ENCODE measurements around the gene MARK2.

The MARK2 gene

GRCh38 chr11:63915961-63916836, 77.3 kb downstream of the MARK2 start:
- Histone ChIP-seq H3K4me3 (ENCODE audit: low read length) (peak overlapping the region; percentile 65), H3K27me3 (ENCODE audit: control insufficient read depth, insufficient read depth, low read length) (no peaks in the 10 kb centered on the region), H3K27ac (ENCODE audit: low read length) (no peak overlapping the region), H3K36me3 (ENCODE audit: control insufficient read depth, insufficient read depth, low read length) (peaks cover 8% of the 10 kb centered on the region), H3K9me3 (ENCODE audit: control insufficient read depth, insufficient read depth, low read length) (no peaks in the 10 kb centered on the region), H3K4me1 (ENCODE audit: control insufficient read depth, insufficient read depth, low read length) (peaks cover 13% of the 10 kb centered on the region)
- no CpG with 5 or more reads among the region's 56 CpGs for WGBS (ENCODE audit: insufficient coverage, insufficient read length)
- no peak for DNase-seq (ENCODE audit: low read depth, low spot score)

DNA sequence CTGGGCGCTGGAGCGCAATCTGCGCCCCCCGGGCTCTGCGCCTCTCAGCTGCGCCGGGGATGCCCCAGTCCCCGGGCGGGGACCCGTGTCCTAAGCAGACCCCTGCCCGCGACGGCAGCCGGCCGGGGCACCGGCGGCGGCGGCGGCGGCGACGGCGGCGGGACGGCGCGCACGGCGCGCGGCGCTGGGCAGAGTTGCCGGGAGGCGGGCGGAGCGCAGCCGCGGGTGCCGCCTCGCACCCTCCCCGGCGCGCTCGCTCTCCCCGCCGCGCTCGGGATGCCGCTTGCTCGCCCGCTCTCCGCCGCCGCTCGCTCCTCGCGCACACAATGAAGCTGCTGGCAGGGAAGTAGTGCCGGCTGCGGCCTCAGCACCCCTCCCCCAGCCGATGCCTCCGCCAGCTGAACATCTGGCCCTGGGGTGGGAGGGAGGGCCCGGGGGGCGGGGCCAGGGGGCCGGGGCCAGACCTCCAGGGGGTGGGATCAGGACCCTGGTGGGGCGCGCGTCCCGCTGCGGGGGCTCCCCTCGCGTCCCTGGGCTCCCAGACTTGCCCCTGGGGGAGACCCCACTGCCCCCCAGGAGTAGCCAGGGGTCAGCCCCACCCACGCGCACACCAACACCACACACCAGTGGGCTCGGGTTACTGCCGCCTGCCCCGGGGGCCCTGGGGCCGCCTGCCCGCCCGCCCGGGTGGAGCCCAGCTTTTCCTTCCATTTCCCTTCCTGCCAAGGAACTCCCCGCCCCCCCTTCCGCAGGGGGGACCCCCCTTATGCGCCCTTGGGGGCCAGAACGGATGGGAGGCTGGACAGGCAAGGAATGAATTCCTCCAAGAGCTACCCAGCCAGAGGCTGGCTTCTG, 78.2 kb downstream of the MARK2 start, which contains the start of gene RCOR2:
RCOR2 (minus strand) TSS at position 328 of the 855 bp plus-strand sequence. CDS start 708 bp downstream, outside the sequence.
- no peaks in the 10 kb centered on the region for H3K9me3 ChIP-seq (ENCODE audit: control insufficient read depth, insufficient read depth, low read length)
- peak within 1 kb of the TSS; percentile 65 for H3K4me3 ChIP-seq (ENCODE audit: low read length)
- peak within 1 kb of the TSS; percentile 2 for H3K27ac ChIP-seq (ENCODE audit: low read length)
- peaks cover 8% of the 10 kb centered on the region for H3K36me3 ChIP-seq (ENCODE audit: control insufficient read depth, insufficient read depth, low read length)
- no peaks in the 10 kb centered on the region for H3K27me3 ChIP-seq (ENCODE audit: control insufficient read depth, insufficient read depth, low read length)
- WGBS (ENCODE audit: insufficient coverage, insufficient read length): no CpG with 5 or more reads among the region's 85 CpGs
- DNase-seq (ENCODE audit: low read depth, low spot score): no peak
- H3K4me1 ChIP-seq (ENCODE audit: control insufficient read depth, insufficient read depth, low read length): peaks cover 11% of the 10 kb centered on the region

DNA sequence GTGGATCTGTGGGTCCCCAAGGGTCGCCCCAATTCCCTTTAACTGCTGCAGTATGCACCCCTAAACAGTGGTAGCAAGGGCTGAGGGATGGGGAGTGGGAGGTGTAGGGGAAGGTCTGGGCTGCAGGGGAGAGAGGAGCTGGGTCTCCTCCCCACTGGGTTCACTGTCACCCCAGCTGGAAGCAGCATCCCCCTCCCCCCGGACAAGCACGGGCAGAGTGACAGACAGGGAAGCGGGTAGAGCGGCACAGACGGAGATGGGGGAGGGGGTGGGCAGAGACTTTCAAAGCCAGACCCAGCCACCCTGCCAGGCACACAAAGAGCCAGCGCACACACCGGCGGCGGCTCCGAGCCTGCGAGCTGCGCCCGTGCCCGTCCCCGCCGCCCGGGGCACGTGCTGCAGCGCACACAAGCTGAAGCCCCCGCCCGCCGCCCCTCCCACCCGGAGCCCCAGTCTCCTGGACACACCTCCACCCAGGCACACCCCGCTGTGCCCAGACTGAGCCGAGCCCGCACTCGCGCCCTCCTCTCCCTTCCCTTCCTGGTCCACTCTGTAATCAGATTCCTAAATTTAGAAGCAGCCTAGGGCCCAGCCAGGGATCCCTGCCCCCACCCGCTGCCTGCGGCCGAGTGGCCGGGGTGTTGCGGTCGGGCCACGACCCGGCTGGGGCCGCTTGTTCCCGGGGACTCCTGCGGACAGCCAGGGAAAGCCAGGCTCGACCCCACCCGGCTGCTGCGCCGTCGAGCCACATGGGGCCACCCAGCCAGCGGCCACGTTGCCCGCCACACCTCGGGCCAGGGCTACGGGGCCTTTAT, 79.0 kb downstream of the MARK2 start:
- Histone ChIP-seq H3K36me3 (ENCODE audit: control insufficient read depth, insufficient read depth, low read length) (peaks cover 8% of the 10 kb centered on the region), H3K4me1 (ENCODE audit: control insufficient read depth, insufficient read depth, low read length) (peaks cover 11% of the 10 kb centered on the region), H3K27me3 (ENCODE audit: control insufficient read depth, insufficient read depth, low read length) (no peaks in the 10 kb centered on the region), H3K27ac (ENCODE audit: low read length) (peak overlapping the region; percentile 2), H3K9me3 (ENCODE audit: control insufficient read depth, insufficient read depth, low read length) (no peaks in the 10 kb centered on the region), H3K4me3 (ENCODE audit: low read length) (peak overlapping the region; percentile 28; the same call in 1 of the 2 replicates)
- no peak for DNase-seq (ENCODE audit: low read depth, low spot score)
- no CpG with 5 or more reads among the region's 50 CpGs for WGBS (ENCODE audit: insufficient coverage, insufficient read length)

DNA sequence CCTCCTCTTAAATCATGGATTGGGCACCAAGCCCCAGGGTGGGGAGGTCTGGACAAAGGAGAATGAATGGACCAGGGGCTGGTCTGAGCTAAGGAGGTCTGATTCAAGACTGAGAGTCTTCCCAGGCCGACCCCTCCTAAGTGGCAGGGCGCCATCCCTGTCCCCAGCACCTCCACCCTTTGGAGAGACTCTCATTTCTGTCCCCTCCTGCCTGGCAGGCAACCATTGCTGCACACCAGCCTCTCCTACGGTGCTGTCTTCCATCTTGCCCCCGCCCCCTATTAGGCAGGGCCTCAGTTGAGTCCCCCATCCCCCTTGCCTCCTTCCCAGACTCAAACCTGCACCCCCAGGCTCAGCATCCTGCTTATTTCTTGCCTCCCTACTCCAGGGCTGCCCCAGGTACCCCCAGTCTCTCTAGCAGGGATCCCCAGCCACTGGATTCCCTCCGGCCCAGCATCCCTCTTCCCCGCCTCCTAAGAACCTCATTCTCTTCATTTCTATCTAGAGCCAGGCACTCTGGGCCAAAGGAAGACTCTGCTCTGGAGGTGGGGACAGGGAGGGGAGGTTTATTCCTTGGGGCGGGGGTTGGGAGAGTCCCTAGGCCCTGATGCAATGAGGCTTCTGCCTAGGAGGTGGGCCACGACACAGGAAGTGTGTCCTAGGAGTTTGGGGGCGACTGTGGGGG, 79.7 kb downstream of the MARK2 start:
- Histone ChIP-seq H3K4me3 (ENCODE audit: low read length) (peak overlapping the region; percentile 16; the same call in 1 of the 2 replicates), H3K27me3 (ENCODE audit: control insufficient read depth, insufficient read depth, low read length) (no peaks in the 10 kb centered on the region), H3K9me3 (ENCODE audit: control insufficient read depth, insufficient read depth, low read length) (no peaks in the 10 kb centered on the region), H3K27ac (ENCODE audit: low read length) (peak overlapping the region; percentile 9), H3K36me3 (ENCODE audit: control insufficient read depth, insufficient read depth, low read length) (peaks cover 7% of the 10 kb centered on the region), H3K4me1 (ENCODE audit: control insufficient read depth, insufficient read depth, low read length) (peaks cover 11% of the 10 kb centered on the region)
- DNase-seq (ENCODE audit: low read depth, low spot score): no peak
- no CpG with 5 or more reads among the region's 9 CpGs for WGBS (ENCODE audit: insufficient coverage, insufficient read length)

DNA sequence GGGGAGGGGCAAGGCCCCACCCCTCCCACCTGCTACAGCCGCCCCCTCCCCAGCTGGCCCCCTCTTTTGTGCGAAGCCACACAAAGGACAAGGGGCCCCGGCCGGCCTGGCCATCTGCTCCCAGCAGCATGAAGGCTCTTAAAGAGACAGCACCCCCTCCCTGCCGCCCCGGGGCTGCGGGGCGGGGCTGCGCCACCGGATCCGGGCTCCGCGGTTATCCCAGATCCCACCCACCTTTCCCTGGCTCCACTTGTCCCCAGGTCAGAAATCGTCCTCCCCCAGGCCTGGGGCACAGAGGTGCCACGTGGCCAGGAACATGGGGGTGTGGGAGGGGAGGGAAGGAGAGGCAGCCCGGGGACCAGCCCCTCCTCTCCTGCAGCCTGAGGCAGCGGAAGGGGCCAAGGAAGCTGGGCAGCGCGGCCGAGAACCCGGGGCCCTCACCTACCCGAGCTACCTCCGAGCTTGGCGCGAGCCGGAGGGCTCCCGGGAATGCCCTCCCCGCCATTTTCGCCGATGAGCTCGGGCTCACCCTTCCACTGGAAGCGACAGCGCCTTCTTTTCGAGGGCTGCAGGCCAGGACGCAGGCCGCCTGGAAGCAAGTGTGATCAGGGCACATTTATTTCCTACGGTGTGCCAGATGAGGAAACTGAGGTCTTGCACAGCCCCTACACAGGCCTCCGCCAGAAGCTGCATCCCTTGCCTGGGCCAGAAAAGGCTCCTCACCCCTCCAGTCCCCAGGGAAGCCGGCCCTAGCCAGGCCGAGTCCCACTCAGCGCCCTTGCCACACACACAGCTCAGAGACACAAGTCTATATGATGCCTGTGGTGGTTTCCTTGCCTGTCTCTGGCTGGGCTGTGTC, 80.6 kb downstream of the MARK2 start:
- no peaks in the 10 kb centered on the region for H3K9me3 ChIP-seq (ENCODE audit: control insufficient read depth, insufficient read depth, low read length)
- peak overlapping the region; percentile 27; the same call in 1 of the 2 replicates for H3K4me3 ChIP-seq (ENCODE audit: low read length)
- no peaks in the 10 kb centered on the region for H3K27me3 ChIP-seq (ENCODE audit: control insufficient read depth, insufficient read depth, low read length)
- no peak for DNase-seq (ENCODE audit: low read depth, low spot score)
- H3K4me1 ChIP-seq (ENCODE audit: control insufficient read depth, insufficient read depth, low read length): peaks cover 11% of the 10 kb centered on the region
- no peaks in the 10 kb centered on the region; the same call in 1 of the 2 replicates for H3K36me3 ChIP-seq (ENCODE audit: control insufficient read depth, insufficient read depth, low read length)
- WGBS (ENCODE audit: insufficient coverage, insufficient read length): no CpG with 5 or more reads among the region's 41 CpGs
- peak overlapping the region; percentile 59 for H3K27ac ChIP-seq (ENCODE audit: low read length)

DNA sequence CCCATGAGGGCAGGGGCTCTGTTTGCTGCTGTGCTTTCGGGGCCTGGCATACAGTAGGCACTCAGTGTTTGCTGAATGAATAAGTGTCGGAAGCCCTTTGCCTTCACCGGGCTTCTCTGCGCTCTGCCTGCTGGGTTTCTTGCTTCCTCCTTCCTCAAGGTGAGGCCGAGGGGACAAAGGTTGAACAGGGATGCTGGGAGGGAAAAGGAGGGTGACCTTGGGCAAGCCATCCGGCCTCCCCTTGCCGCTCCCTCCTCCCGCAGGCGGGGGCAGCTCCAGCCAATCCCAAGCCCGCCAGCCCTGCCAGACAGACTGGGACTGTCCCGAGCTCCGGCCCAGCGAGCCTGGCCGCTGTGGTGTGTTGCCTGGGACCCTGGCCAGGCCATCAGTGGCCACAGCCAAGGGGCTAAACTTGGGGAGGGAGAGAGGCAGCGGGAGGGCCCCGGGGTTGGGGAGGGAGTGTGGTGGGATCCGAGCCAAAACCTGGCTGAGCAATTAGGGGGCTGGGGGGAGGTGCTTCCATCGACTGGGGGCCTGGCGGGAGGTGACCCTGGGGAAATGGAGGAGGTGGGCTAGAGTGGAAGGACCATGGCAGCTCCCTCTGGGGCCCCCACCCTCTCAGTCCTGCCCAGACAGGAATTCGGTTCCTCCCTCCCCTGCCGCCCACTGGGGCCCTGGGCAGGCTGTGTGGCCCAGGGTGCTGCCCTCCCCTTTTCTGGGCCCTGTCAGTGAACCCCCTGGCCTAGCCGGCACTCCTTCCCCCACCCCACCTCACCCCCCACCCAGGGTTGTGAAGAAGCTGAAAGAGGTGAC, 81.4 kb downstream of the MARK2 start:
- WGBS (ENCODE audit: insufficient coverage, insufficient read length): no CpG with 5 or more reads among the region's 22 CpGs
- Histone ChIP-seq H3K4me3 (ENCODE audit: low read length) (peak overlapping the region; percentile 27; the same call in 1 of the 2 replicates), H3K36me3 (ENCODE audit: control insufficient read depth, insufficient read depth, low read length) (no peaks in the 10 kb centered on the region), H3K4me1 (ENCODE audit: control insufficient read depth, insufficient read depth, low read length) (peaks cover 7% of the 10 kb centered on the region), H3K27ac (ENCODE audit: low read length) (peak overlapping the region; percentile 59), H3K27me3 (ENCODE audit: control insufficient read depth, insufficient read depth, low read length) (no peaks in the 10 kb centered on the region), H3K9me3 (ENCODE audit: control insufficient read depth, insufficient read depth, low read length) (no peaks in the 10 kb centered on the region)
- DNase-seq (ENCODE audit: low read depth, low spot score): no peak

GRCh38 chr11:63920939-63921417, 82.1 kb downstream of the MARK2 start:
- WGBS (ENCODE audit: insufficient coverage, insufficient read length): no CpG with 5 or more reads among the region's 14 CpGs
- Histone ChIP-seq H3K27me3 (ENCODE audit: control insufficient read depth, insufficient read depth, low read length) (no peaks in the 10 kb centered on the region), H3K9me3 (ENCODE audit: control insufficient read depth, insufficient read depth, low read length) (no peaks in the 10 kb centered on the region), H3K27ac (ENCODE audit: low read length) (no peak overlapping the region), H3K4me3 (ENCODE audit: low read length) (no peak overlapping the region; the same call in 1 of the 2 replicates), H3K4me1 (ENCODE audit: control insufficient read depth, insufficient read depth, low read length) (peaks cover 7% of the 10 kb centered on the region), H3K36me3 (ENCODE audit: control insufficient read depth, insufficient read depth, low read length) (no peaks in the 10 kb centered on the region)
- DNase-seq (ENCODE audit: low read depth, low spot score): no peak

DNA sequence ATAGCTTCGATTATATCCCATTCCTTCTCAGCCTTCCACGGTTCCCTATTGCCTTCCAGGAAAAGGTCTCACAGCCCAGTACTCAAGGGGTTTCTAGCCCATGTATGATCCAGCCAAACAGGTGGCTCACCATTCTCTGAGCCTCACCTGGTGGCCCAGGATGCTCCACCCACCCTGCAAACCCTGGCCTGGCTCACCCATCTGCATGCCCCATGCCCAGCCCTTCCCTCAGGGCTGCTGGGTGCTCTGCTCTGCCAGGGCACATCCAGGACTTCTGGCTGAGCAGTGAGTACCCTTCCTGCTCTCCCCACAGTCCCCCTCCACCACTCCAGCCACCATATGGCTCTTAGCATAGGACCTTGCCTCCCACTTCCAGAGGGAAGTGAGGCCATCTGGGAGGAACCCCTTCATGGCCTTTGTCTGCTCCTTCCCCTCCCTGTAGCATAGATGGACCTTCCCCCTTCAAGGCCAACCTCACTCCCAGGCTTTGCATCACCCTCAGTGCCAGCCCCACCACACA, 83.8 kb downstream of the MARK2 start:
- H3K4me3 ChIP-seq (ENCODE audit: low read length): no peak overlapping the region
- H3K27ac ChIP-seq (ENCODE audit: low read length): no peak overlapping the region
- no peaks in the 10 kb centered on the region for H3K36me3 ChIP-seq (ENCODE audit: control insufficient read depth, insufficient read depth, low read length)
- no peaks in the 10 kb centered on the region for H3K9me3 ChIP-seq (ENCODE audit: control insufficient read depth, insufficient read depth, low read length)
- DNase-seq (ENCODE audit: low read depth, low spot score): no peak
- peaks cover 7% of the 10 kb centered on the region for H3K4me1 ChIP-seq (ENCODE audit: control insufficient read depth, insufficient read depth, low read length)
- H3K27me3 ChIP-seq (ENCODE audit: control insufficient read depth, insufficient read depth, low read length): no peaks in the 10 kb centered on the region
- WGBS (ENCODE audit: insufficient coverage, insufficient read length): no CpG with 5 or more reads among the region's 2 CpGs

Measured in iPS DF 6.9 (cell line).